Adrenal gland (tissue), 5 donors: Measurements from ENCODE around the gene FGD6.

Source experiments
- CTCF ChIP-seq, 6 experiments: fragments of 450-650 bp in 4 of 6; fragments of 200-600 bp in 2 of 6; sonication (generic) in 1 of 6; IDR thresholded peaks; 1 replicate in 5 of 6; 2 replicates in 1 of 6; pipeline versions ENCODE4 v1.5.1 to v1.8.0; 2016 to 2021; ENCODE audit warnings: antibody characterized with exemption in 6 of 6, mild to moderate bottlenecking in 2 of 6, moderate library complexity in 1 of 6
- POLR2A ChIP-seq, 2 donors: fragments of 450-650 bp; IDR thresholded peaks; one replicate each; pipeline ENCODE4 v1.6.1; 2017; ENCODE audit warnings: antibody characterized with exemption in 2 of 2, mild to moderate bottlenecking in 2 of 2, moderate library complexity in 1 of 2
- donor health status: DM: no; HTN: no; CAD: no.

DNA sequence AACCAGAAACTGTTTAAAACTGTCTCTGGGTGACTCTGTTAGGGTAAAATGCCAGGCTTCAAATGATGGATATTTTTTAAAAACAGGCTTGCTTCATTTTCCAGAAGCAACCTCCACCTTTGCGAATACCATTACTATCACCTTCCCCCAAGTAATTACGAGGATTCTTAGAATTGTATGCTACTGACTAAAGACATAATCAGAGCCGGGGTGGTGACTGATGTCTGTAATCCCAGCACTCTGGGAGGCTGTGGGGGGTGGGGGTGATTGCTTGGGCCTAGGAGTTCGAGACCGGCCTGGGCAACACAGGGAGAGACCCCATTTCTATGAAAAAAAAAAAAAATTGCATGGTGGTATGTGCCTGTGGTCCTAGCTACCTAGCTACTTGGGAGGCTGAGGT, 38.3 kb downstream of the FGD6 start:
- TF ChIP-seq POLR2A (IDR thresholded peaks at IDR 0.05) (no peak), CTCF (IDR thresholded peaks at IDR 0.05) (no peak)
